Measurements from ENCODE around the gene C2orf72. TPM values are rescaled to one million over a fixed set of nuclear protein-coding genes. Genes with fewer than 3 reads are reported as not detected.

C2orf72 gene
- total and polyA plus RNA-seq, 10 of the 15 experiments (the other 5 are each of a cell fraction or from before 2014, with no cell fraction given) = under 0.01 to 0.29 (median 0.10) TPM; not detected in 6

- no peak for TF ChIP-seq SMAD5 (IDR thresholded peaks at IDR 0.05; ENCODE audit: low read depth)
- no peak for TF ChIP-seq SMAD1 (IDR thresholded peaks at IDR 0.05; ENCODE audit: low read depth, partially characterized antibody)
- peak; percentile 46 for TF ChIP-seq FOXK2 (IDR thresholded peaks at IDR 0.05)
- TF ChIP-seq CEBPB (IDR thresholded peaks at IDR 0.05; ENCODE audit: borderline replicate concordance in 1 of 2, low read depth in 2 of 2, low read length in 2 of 2) = no peak
- TF ChIP-seq ZNF207 (IDR thresholded peaks at IDR 0.05; ENCODE audit: borderline replicate concordance) = peak; percentile 95; the same call in 1 of the 2 replicates
- peak; percentile 68; the same call in 1 of the 2 replicates for TF ChIP-seq LARP7 (IDR thresholded peaks at IDR 0.05)
- no peak for TF ChIP-seq PAX5 (IDR thresholded peaks at IDR 0.05; ENCODE audit: borderline replicate concordance, low read depth, low read length)
- no peak for TF ChIP-seq PBX3 (IDR thresholded peaks at IDR 0.05; ENCODE audit: insufficient replicate concordance, low read depth, low read length)
- TF ChIP-seq JUND (IDR thresholded peaks at IDR 0.05; ENCODE audit: low read depth, low read length) = no peak
- TF ChIP-seq IRF4 (IDR thresholded peaks at IDR 0.05; ENCODE audit: low read depth, low read length) = no peak
- no peak for TF ChIP-seq CHD4 (IDR thresholded peaks at IDR 0.05)
- TF ChIP-seq SMC3 (IDR thresholded peaks at IDR 0.05; ENCODE audit: borderline replicate concordance, low read length) = no peak; the same call in 1 of the 2 replicates
- TF ChIP-seq IRF5 (IDR thresholded peaks at IDR 0.05; ENCODE audit: borderline replicate concordance) = peak; percentile 99
- peak; percentile 78 for TF ChIP-seq SMARCA5 (IDR thresholded peaks at IDR 0.05)
- TF ChIP-seq ZNF687 (IDR thresholded peaks at IDR 0.05) = no peak
- peak; percentile 82 for TF ChIP-seq SP1 (IDR thresholded peaks at IDR 0.05; ENCODE audit: low read depth, low read length)
- TF ChIP-seq BCL11A (IDR thresholded peaks at IDR 0.05; ENCODE audit: low read depth, low read length) = no peak
- no peak for TF ChIP-seq TBL1XR1 (IDR thresholded peaks at IDR 0.05; ENCODE audit: low read depth, low read length)
- TF ChIP-seq MTA3 (IDR thresholded peaks at IDR 0.05; ENCODE audit: borderline replicate concordance, low read length) = no peak
- no peak for TF ChIP-seq FOS (IDR thresholded peaks at IDR 0.05; ENCODE audit: borderline replicate concordance, extremely low read depth, insufficient read length)
- no peak for TF ChIP-seq SUPT20H (IDR thresholded peaks at IDR 0.05; ENCODE audit: borderline replicate concordance, control insufficient read depth, low read depth, low read length)
- TF ChIP-seq ZNF24 (IDR thresholded peaks at IDR 0.05) = no peak
- 0 out of 2 replicates have a peak, but pooled peaks have one; percentile 51 for TF ChIP-seq IRF3 (IDR thresholded peaks at IDR 0.05)
- TF ChIP-seq ZNF217 (IDR thresholded peaks at IDR 0.05) = no peak
These were observed 19.4 kb downstream of the C2orf72 start, which contains the start of gene PSMD1 (continued) for GRCh38 chr2:231056453-231057416.

Measured in GM12878 (cell line).